HepG2 (cell line): Measurements from ENCODE around the gene CHN1. TPM values are rescaled to one million over a fixed set of nuclear protein-coding genes. Genes with fewer than 3 reads are reported as not detected.

ENCODE experiments used
- ATAC-seq: fragments of 200-7000 bp; cut with Tn5 transposase; 3 replicates; pipeline ENCODE4 v1.9.1; 2020; ENCODE audit warnings: mild to moderate bottlenecking, moderate library complexity
- BruUV-seq: library from RNA; stranded (reverse); fragments of 400-500 nt; replicated peaks from 2 replicates; lab custom pipeline; 2021; lab: Mats Ljungman, UMichigan
- CTCF ChIA-PET: fragments of 300-600 bp; formaldehyde crosslinking; extraction: SDS; loops from one replicate; lab custom pipeline; 2021; ENCODE audit warnings: low total read pairs, inconsistent platforms, low intra/inter-chr PET ratio; lab: Yijun Ruan, JAX
- POLR2A ChIA-PET: fragments of 350-600 bp; sonication (Branson Sonifier 250); formaldehyde crosslinking; loops from one replicate; lab custom pipeline; 2020; ENCODE audit warnings: antibody characterized with exemption, inconsistent platforms; lab: Yijun Ruan, JAX
- DNase-seq: peaks from one replicate; pipeline ENCODE4 v3.0.0-alpha.2; 2015; ENCODE audit warnings: low spot score
- FAIRE-seq: peaks from 3 replicates; lab custom pipeline; 2011; peaks lifted over from hg19 to GRCh38; lab: Jason Lieb, UNC
- H2AFZ ChIP-seq: one replicate; pipeline ENCODE4 v1.6.1; 2011; ENCODE audit warnings: low read length, inconsistent platforms
- H3K27ac ChIP-seq: fragments of 300-600 bp; 3 replicates; pipeline ENCODE4 v1.8.0; 2011; ENCODE audit warnings: mixed run types, mild to moderate bottlenecking, mixed read lengths, low read length, inconsistent platforms; ENCODE audit not compliant: insufficient read depth; ENCODE audit errors: extremely low read length
- H3K27me3 ChIP-seq, 2 experiments: fragments of 200-600 bp in 1 of 2; 2 replicates in 1 of 2; 3 replicates in 1 of 2; pipeline versions ENCODE4 v1.6.0 to v1.8.0; 2011; ENCODE audit warnings: low read length in 2 of 2, mild to moderate bottlenecking in 2 of 2, moderate library complexity in 2 of 2, inconsistent platforms in 1 of 2; ENCODE audit not compliant: insufficient read depth in 2 of 2, control insufficient read depth in 1 of 2
- H3K36me3 ChIP-seq, 2 experiments: fragments of 200-600 bp in 1 of 2; replicated peaks in 1 of 2; 2 replicates in 1 of 2; 3 replicates in 1 of 2; pipeline versions ENCODE4 v1.5.1 to v1.8.0; 2011; ENCODE audit warnings: low read length in 2 of 2, inconsistent platforms in 1 of 2; ENCODE audit not compliant: insufficient read depth in 2 of 2, control insufficient read depth in 1 of 2
- H3K4me1 ChIP-seq: 2 replicates; pipeline ENCODE4 v1.5.1; 2012; ENCODE audit warnings: low read length, inconsistent platforms; ENCODE audit not compliant: insufficient read depth
- H3K4me2 ChIP-seq: 2 replicates; pipeline ENCODE4 v1.6.0; 2011; ENCODE audit warnings: low read depth, low read length, inconsistent platforms
- H3K4me3 ChIP-seq, 3 experiments: fragments of 200-600 bp in 1 of 3; sonication (generic), shearing (Covaris generic) in 1 of 3; replicated peaks in 1 of 3; 2 replicates each; pipeline ENCODE4 v1.5.1; 2011 to 2016; ENCODE audit warnings: low read length in 3 of 3, inconsistent platforms in 2 of 3, low read depth in 2 of 3, mild to moderate bottlenecking in 2 of 3, control low read depth in 1 of 3, mixed read lengths in 1 of 3; ENCODE audit not compliant: insufficient read depth in 1 of 3
- H3K79me2 ChIP-seq: one replicate; pipeline ENCODE4 v1.6.1; 2011; ENCODE audit warnings: low read length, inconsistent platforms; ENCODE audit not compliant: insufficient read depth
- H3K9ac ChIP-seq: 2 replicates; pipeline ENCODE4 v1.6.0; 2011; ENCODE audit warnings: mild to moderate bottlenecking, low read depth, low read length, inconsistent platforms; ENCODE audit not compliant: insufficient read depth
- H3K9me3 ChIP-seq: 2 replicates; pipeline ENCODE4 v1.5.1; 2012; ENCODE audit warnings: mild to moderate bottlenecking, low read length
- H4K20me1 ChIP-seq: 2 replicates; pipeline ENCODE4 v1.6.0; 2011; ENCODE audit warnings: inconsistent platforms, mild to moderate bottlenecking, low read length, moderate library complexity; ENCODE audit not compliant: insufficient read depth
- ARID3A ChIP-seq: IDR thresholded peaks from 2 replicates; pipeline ENCODE4 v1.6.1; 2012; ENCODE audit warnings: low read depth, low read length, improper control_type of control experiment
- JDP2 ChIP-seq: sonication (generic); formaldehyde crosslinking; IDR thresholded peaks from 2 replicates; pipeline ENCODE4 v1.8.1; 2022; ENCODE audit warnings: missing genetic modification reagents, borderline replicate concordance
- KDM4B ChIP-seq: sonication (generic); formaldehyde crosslinking; IDR thresholded peaks from 2 replicates; pipeline ENCODE4 v1.4.0; 2020; ENCODE audit warnings: missing genetic modification reagents
- KIAA2018 ChIP-seq: sonication (generic); formaldehyde crosslinking; IDR thresholded peaks from 2 replicates; pipeline ENCODE4 v1.5.0; 2020; ENCODE audit warnings: mild to moderate bottlenecking, missing genetic modification reagents, borderline replicate concordance
- MEIS2 ChIP-seq: sonication (generic); formaldehyde crosslinking; IDR thresholded peaks from 2 replicates; pipeline ENCODE4 v1.9.0; 2021; ENCODE audit warnings: mild to moderate bottlenecking, missing genetic modification reagents
- PBX2 ChIP-seq: IDR thresholded peaks from 2 replicates; pipeline ENCODE4 v1.6.1; 2016; ENCODE audit warnings: control low read depth
- UBTF ChIP-seq: sonication (generic); formaldehyde crosslinking; IDR thresholded peaks from 2 replicates; pipeline ENCODE4 v1.4.0; 2020; ENCODE audit warnings: mild to moderate bottlenecking, missing genetic modification reagents
- ZNF326 ChIP-seq: sonication (generic); formaldehyde crosslinking; IDR thresholded peaks from 2 replicates; pipeline ENCODE4 v1.4.0; 2020; ENCODE audit warnings: missing genetic modification reagents, borderline replicate concordance
- ZNF430 ChIP-seq: sonication (generic); formaldehyde crosslinking; IDR thresholded peaks from 2 replicates; pipeline ENCODE4 v1.9.0; 2021; ENCODE audit warnings: mild to moderate bottlenecking, missing genetic modification reagents
- ZSCAN12 ChIP-seq: sonication (generic); formaldehyde crosslinking; IDR thresholded peaks from 2 replicates; pipeline ENCODE4 v1.9.0; 2021; ENCODE audit warnings: mild to moderate bottlenecking, missing genetic modification reagents
- in situ Hi-C: cut with HindIII; loops from 2 replicates; pipeline ENCODE4 v1.10.0; 2017; ENCODE audit warnings: low pct_unique_long_range_greater_than_20kb; ENCODE audit not compliant: extremely low pct_ligation_motif_present
- intact Hi-C: fragments of 100-400 bp; cut with micrococcal nuclease; formaldehyde crosslinking; loops from one replicate; pipeline ENCODE4 v1.10.0; 2022; ENCODE audit not compliant: unreplicated experiment
- polyA plus RNA-seq, 8 experiments: library from polyadenylated mRNA; depleted of rRNA in 3 of 8; stranded (reverse) in 7 of 8; unstranded in 1 of 8; fragments of >200 nt; fragmentation: Illumina TruSeq in 4 of 8; extraction: Trizol in 4 of 8; gene quantifications; 2 replicates each; pipeline versions ENCODE4 v1.2.1 to v1.2.3, GENCODE V29; 2011 to 2016; ENCODE audit warnings: low read depth in 4 of 8, missing spikeins in 1 of 8, mixed read lengths in 1 of 8; ENCODE audit not compliant: insufficient read depth in 1 of 8
- total RNA-seq, 5 experiments: library from RNA; depleted of rRNA; stranded (reverse); fragments of >200 nt; fragmentation: Illumina TruSeq; extraction: Trizol; gene quantifications; 2 replicates each; pipeline ENCODE4 v1.2.3, GENCODE V29; 2016; ENCODE audit warnings: low read depth in 1 of 5

Gene CHN1
- total and polyA plus RNA-seq, 2 of the 13 experiments (the other 11 are each of a cell fraction or from before 2014, with no cell fraction given), result 2.8 to 3.5 TPM

- no peak for TF ChIP-seq PBX2 (CRISPR knock-in tag)
- no peak for TF ChIP-seq ZSCAN12 (CRISPR knock-in tag)
- no peak for TF ChIP-seq MEIS2
- no peak for TF ChIP-seq KDM4B (CRISPR knock-in tag)
- TF ChIP-seq ARID3A, result no peak
- TF ChIP-seq JDP2 (CRISPR knock-in tag), result no peak
- TF ChIP-seq UBTF (CRISPR knock-in tag), result no peak
Measured at GRCh38 chr2:174797781-174798276, 207.4 kb downstream of the CHN1 start (continued).

- Histone ChIP-seq H3K9ac (no peak overlapping the region), H3K27ac (no peak overlapping the region), H3K4me1 (no peaks in the 10 kb centered on the region), H3K27me3 (peaks cover 3 to 26% of the 10 kb centered on the region in 2 experiments; a peak in 3 of 5 replicates), H2AFZ (no peak overlapping the region), H3K9me3 (no peaks in the 10 kb centered on the region), H3K79me2 (no peaks in the 10 kb centered on the region), H4K20me1 (no peaks in the 10 kb centered on the region), H3K4me2 (no peak overlapping the region), H3K4me3 (no peak overlapping the region), H3K36me3 (no peaks in the 10 kb centered on the region)
- intact Hi-C loops (no loop called here), in situ Hi-C loops (no loop called here)
- BruUV-seq, result no TSS peak
- FAIRE-seq, result no peak
- CTCF ChIA-PET, result no interaction called here
- no peak for DNase-seq
- POLR2A ChIA-PET, result no interaction called here
- ATAC-seq, result no peak
- TF ChIP-seq KIAA2018 (CRISPR knock-in tag) (no peak), ZNF430 (CRISPR knock-in tag) (no peak), ZNF326 (CRISPR knock-in tag) (no peak)
Measured at GRCh38 chr2:174796319-174796771, 208.8 kb downstream of the CHN1 start.
